ENCODE results near the gene NEB.
"Not testable (repeated sequence)": the region's sequence is repeated elsewhere in the genome, so short reads cannot be mapped to it uniquely, and the experiment has no call there.

Gene NEB

DNA sequence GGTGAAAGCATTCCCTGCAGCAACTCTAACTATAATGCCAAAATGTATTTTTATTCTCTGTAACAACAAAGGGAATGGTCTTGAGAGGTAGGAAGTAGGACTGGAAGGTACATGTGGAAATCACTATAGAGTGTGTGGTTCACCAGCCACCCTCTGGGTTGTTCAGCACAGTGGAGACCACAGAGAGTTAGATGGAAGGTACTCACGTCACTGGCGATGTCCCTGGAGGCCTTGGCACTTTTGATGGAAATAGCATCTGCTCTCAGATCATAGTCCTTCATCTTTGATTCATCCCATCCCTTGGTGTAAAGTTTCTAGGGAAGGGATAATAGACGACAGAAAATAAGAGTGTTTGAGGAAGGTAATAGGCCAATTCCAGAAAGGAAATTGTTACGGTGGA is 124.0 kb downstream of the NEB start:
- DNase-seq: no peak

DNA sequence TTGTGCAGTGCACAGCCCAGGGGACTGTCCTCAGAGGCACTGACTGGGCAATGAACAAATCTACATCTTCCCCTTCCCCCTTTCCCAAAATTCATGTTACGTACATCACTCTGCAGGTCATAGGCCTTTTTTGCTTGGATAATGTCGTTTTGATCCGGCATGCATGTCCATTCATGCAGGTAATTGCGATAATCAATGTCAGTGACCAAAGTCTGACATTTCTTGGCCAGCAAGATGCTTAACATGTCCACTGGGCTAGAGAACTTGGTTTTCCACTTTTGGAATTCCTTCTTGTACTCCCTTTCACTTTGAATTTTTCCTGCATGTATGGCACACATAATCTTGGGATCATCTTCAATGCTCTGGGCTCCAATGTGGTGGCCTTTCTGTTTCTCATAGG is 124.6 kb downstream of the NEB start:
- DNase-seq: no peak

DNA sequence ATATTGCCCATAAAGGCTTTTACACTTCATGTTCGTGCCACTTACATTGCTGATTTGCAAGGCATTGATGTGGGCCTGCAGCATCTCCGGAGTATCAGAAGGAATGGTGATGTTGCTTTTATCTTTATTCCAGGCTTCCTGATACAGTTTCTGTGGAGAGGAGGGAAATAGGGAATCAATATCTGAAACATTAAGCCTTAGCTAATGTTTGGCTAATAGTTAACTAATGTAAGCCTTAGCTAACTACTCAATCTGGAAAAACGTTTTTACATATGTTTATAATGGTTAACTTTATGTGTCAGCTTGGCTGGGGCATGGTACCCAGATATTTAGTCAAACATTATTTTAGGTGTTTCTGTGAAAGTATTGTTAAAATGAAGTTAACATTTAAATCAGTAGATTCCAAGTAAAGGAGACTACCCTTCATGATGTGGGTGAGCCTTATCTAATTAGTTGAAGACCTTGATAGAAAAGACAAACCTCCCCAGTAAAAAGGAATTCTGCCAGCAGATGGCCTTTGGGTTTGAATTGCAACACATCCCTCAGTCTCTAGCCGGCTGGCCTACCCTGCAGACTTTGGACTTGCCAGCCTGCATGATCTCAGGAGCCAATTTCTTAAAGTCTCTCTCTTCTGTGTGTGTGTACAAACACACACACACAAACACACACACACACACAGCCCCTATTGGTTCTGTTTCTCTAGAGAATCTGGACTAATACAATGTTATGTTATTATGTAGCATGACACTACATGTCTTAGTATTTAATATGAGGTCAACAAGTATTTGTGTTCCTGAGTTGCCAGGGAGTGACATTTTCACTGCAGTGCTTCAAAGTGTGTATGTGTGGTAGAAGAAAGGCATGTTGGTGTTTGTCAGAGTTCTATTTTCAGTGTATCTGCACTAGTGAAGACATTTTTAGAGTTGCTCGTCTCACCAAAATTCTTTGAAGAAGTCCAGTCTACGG is 126.5 kb downstream of the NEB start:
- DNase-seq: not testable (repeated sequence)

DNA sequence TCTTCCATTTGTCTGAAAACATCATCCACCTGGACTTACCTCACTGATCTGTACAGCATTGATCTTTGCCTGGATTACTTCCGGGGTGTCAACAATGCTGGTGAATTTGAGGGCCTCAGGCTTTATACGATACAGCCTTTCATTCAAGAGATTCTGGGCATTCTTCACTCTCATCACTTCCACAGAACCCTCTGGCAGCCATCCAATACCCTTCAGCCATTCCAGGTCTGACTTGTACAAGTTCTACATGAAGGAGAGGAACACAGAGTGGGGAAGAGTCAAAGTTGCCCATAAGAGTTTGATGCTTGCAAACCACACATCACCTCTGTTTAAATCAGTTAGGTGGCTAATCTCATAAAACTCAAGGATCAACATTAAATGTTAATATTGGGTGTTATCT is 130.7 kb downstream of the NEB start:
- not testable (repeated sequence) for DNase-seq

DNA sequence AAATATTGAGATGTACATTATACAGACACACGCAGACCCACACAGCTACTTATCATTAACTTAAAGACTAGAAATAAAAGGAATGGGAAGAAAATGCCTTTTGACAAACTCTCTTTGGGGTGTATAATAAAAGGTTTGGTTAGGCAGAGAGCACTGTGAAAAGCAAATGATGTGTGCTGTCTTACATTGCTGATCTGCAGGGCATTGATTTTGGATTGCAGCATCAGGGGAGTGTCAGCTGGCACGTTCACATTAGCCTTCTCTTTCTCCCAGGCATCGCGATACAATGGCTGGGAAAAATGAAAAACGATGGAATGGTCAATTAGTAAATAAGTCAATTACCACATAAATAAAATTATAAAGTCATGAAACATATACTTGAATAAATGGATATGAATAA is 131.9 kb downstream of the NEB start:
- DNase-seq: not testable (repeated sequence)

DNA sequence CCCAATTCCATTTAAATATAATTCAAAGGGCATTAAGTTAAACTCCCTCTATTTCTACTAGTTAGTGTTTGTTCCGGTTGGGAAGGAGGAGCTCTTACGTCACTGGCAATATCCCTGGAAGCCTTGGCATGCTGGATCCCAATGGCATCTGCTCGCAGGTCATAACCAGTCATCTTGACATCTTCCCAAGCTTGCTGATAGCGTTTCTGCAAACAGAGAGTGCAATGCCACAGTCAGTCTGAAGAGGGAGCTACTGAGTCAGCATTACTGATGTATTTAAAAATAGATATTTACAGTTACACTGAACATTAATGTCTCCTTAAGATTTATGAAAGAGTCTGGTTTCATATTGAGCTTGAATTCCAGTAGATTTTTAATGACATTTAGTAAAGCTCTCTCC is 132.5 kb downstream of the NEB start:
- not testable (repeated sequence) for DNase-seq

DNA sequence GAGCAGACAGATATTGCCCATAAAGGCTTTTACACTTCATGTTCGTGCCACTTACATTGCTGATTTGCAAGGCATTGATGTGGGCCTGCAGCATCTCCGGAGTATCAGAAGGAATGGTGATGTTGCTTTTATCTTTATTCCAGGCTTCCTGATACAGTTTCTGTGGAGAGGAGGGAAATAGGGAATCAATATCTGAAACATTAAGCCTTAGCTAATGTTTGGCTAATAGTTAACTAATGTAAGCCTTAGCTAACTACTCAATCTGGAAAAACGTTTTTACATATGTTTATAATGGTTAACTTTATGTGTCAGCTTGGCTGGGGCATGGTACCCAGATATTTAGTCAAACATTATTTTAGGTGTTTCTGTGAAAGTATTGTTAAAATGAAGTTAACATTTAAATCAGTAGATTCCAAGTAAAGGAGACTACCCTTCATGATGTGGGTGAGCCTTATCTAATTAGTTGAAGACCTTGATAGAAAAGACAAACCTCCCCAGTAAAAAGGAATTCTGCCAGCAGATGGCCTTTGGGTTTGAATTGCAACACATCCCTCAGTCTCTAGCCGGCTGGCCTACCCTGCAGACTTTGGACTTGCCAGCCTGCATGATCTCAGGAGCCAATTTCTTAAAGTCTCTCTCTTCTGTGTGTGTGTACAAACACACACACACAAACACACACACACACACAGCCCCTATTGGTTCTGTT is 137.2 kb downstream of the NEB start:
- DNase-seq: not testable (repeated sequence)

DNA sequence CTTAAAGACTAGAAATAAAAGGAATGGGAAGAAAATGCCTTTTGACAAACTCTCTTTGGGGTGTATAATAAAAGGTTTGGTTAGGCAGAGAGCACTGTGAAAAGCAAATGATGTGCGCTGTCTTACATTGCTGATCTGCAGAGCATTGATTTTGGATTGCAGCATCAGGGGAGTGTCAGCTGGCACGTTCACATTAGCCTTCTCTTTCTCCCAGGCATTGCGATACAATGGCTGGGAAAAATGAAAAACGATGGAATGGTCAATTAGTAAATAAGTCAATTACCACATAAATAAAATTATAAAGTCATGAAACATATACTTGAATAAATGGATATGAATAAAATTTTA is 142.4 kb downstream of the NEB start:
- DNase-seq: not testable (repeated sequence)

DNA sequence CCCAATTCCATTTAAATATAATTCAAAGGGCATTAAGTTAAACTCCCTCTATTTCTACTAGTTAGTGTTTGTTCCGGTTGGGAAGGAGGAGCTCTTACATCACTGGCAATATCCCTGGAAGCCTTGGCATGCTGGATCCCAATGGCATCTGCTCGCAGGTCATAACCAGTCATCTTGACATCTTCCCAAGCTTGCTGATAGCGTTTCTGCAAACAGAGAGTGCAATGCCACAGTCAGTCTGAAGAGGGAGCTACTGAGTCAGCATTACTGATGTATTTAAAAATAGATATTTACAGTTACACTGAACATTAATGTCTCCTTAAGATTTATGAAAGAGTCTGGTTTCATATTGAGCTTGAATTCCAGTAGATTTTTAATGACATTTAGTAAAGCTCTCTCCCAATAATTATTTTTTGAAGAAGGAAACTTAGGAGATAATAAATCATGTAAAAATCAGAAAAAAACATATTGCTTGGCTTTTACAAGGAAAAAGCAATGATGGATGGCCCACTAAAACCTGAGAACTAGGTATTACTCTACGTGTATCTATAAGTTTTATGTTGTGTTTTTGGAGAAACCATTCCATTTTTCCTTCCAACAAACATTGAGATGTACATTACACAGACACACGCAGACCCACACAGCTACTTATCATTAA is 142.9 kb downstream of the NEB start:
- not testable (repeated sequence) for DNase-seq

DNA sequence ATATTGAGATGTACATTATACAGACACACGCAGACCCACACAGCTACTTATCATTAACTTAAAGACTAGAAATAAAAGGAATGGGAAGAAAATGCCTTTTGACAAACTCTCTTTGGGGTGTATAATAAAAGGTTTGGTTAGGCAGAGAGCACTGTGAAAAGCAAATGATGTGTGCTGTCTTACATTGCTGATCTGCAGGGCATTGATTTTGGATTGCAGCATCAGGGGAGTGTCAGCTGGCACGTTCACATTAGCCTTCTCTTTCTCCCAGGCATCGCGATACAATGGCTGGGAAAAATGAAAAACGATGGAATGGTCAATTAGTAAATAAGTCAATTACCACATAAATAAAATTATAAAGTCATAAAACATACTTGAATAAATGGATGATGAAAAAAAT is 153.0 kb downstream of the NEB start:
- DNase-seq: not testable (repeated sequence)

DNA sequence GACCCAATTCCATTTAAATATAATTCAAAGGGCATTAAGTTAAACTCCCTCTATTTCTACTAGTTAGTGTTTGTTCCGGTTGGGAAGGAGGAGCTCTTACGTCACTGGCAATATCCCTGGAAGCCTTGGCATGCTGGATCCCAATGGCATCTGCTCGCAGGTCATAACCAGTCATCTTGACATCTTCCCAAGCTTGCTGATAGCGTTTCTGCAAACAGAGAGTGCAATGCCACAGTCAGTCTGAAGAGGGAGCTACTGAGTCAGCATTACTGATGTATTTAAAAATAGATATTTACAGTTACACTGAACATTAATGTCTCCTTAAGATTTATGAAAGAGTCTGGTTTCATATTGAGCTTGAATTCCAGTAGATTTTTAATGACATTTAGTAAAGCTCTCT is 153.6 kb downstream of the NEB start:
- not testable (repeated sequence) for DNase-seq

DNA sequence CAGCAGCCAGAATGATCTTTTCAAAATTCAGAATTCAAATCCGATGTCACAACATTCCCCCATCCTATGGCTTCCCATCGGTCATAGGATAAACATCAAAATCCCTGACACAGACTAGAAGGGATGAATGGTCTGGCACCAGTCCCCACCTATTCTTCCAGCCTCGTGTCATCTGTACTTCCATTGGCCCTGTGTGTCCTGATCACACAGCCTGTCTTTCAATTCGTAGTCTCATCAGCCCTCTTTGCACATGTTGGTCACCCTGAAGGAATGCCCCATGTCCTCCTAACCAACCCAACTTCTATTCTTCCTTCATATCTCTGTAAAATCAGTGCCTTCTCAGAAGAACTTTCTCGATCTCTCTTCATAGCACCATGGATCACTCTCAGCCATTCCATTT is 157.2 kb downstream of the NEB start:
- DNase-seq: no peak

DNA sequence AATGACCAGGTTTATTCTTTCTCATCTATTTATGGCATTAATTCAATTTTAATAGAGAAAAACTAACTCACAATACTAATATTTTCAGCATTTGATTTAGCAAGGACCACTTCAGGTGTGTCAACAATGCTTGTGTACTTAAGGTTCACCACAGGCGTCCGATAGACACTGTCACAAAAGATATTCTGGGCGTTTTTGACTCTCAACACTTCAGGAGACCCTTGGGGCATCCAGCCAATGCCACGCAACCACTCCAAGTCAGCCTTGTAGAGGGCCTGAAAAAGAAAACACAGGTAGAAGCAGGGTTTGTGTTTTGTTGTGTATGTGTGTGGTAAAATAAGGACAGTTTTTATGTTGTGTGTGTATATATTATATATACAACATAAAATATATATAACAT is 158.2 kb downstream of the NEB start:
- DNase-seq: no peak

DNA sequence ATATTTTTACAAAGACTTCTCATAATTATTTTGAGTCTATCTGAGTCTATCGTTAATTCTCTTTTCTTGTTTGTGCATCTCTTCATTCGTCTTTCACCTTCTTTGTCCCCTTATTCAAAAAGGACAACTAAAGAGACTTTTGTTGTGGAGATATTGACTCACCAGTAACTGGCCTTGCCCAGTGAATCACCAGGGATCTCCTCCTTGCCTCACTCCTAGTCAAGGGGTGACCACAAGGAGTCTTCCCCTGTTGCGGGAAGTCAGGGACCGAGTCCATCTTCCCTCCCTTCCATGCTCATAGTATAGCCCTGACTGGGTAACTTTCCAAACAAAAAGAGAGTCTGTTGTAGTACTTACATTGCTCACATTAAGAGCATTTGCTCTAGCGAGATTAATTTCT is 158.9 kb downstream of the NEB start:
- no peak for DNase-seq

DNA sequence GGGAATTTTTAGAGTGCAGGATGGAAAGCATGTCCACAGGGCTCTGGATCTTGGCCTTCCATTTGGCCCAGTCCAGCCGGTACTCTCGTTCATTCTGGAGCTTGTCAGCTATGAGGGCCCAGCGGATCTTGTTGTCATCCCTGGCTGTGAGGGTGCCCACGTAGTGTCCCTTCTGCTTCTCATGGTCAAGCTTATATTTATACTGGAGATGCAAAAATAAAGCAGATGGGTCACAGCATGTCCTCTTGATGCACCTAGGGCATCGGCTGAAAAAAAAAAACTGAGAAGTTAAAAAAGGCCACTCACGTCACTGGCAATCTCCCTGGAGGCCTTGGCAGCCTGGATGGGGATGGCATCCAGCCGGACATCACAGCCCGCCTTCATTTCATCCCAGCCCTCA is 164.1 kb downstream of the NEB start:
- DNase-seq: no peak

DNA sequence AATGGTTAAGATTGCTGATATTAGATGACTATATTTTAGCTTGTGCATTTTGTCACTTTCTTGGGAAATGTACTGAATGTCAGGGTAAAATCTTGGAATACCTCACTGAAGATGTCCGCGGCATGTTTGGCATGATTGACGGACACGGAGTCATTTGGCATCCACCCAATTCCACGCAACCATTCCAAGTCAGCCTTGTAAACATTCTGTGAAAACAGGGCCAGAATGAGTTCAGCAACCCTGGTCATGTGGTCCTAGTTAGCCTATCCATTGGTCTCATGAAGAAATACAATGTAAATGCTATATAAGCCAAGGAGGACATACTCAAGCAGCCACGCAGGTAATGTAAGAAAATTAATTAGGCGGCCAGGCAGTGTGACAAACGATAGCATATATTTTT is 165.1 kb downstream of the NEB start:
- DNase-seq: no peak

DNA sequence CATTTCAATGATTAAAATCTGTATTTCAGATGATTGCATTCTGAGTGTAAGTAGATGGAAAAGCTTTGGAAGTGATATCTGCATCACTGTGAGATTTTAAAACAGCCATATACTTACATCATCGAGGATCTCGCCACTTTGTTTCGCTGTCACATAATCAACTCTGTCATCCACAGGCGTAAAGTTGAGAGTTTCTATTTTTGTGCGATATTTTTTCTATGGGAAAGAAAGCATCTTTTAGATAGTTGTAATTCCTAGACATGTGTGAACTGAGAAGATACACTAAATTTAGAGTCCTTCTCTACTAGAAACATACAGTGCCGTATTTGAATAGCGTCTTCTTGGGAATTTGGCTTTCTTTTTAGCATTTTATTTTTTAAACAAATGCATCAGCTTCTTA is 165.8 kb downstream of the NEB start:
- DNase-seq: no peak

DNA sequence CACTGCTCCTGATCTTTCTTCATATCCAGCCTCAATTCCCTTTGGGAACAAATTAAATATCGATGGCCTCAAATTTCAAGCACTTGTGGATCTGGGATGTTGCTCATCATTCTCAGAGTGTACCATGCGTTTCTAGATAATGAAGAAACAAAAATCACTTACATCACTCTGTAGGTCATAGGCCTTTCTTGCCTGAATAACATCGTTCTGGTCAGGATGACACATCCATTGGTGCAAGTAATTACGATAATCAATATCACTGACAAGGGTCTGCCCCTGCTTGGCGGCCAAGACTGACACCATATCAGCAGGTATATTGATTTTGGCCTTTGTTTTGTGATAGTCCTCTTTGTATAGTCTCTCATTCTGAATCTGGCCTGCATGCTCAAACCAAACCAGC is 167.3 kb downstream of the NEB start:
- no peak for DNase-seq

DNA sequence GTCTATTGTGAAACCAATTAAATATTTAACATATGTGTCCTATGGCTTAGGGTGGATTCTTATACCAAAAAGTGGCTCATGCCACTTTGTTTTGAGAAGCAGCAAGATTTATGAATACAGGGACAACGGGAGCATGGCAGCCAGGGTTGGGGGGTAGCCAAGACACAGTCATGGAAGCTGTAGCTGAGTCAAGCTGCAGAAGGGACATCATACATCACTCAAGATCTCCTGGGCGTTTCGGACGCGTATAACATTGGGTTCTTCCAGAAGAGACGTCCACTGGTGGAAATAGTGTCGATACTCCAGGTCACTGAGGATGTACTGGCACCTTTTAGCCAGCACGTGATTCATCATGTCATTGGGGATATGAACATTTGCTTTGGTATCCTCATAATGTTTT is 171.9 kb downstream of the NEB start:
- no peak for DNase-seq

DNA sequence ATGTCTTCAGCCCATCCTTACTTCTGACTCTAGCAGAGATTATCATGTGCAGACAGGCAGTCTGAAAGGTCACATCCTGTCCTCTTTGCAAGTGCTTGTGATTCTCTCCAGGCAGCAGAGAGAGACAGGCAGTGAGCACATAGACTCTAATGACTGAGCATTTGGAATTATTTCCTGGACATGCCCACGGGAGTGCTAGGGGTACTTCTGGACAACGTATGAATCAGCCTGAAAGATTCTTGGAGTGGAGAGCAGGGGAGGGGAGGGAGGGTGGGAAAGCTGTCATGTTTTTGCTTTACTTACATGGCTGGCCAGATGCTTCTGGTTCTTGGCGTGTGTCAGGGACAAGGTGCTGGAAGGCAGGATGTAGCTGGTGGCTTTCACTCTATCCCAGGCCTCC is 174.0 kb downstream of the NEB start:
- DNase-seq: no peak

DNA sequence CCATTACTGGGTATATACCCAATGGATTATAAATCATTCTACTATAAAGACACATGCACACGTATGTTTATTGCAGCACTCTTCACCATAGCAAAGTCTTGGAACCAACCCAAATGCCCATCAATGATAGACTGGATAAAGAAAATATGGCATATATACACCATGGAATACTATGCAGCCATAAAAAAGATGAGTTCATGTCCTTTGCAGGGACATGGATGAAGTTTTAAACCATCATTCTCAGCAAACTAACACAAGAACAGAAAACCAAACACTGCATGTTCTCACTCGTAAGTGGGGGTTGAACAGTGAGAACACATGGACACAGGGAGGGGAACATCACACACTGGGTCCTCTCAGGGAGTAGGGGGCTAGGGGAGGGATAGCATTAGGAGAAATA is 174.8 kb downstream of the NEB start:
- not testable (repeated sequence) for DNase-seq

DNA sequence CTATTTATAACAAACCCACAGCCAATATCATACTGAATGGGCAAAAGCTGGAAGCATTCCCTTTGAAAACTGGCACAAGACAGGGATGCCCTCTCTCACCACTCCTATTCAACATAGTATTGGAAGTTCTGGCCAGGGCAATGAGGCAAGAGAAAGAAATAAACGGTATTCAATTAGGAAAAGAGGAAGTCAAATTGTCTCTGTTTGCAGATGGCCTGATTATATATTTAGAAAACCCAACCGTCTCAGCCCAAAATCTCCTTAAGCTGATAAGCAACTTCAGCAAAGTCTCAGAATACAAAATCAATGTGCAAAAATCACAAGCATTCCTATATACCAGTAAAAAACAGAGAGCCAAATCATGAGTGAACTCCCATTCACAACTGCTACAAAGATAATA is 176.4 kb downstream of the NEB start:
- DNase-seq: not testable (repeated sequence)

DNA sequence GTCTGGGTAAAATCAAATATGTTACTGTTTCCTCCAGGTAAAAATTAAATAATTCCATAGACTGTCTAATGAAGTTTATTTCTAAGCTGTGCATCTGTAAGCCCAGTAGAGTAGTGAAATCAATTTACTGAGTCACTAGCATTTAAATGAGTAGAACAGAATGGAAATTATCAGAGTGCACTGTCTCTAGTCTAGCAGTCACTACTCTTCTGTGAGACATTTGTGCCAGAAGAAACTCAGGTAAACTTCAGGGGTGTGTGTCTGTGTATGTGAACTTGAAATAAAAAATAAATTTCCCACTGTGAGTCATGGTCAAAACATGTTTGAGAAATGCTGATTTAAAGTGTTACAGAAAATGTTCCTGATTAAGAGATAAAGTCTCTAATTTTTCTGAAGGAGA is 178.2 kb downstream of the NEB start:
- DNase-seq: no peak
